ENCODE results near the gene ITPR3.

GRCh38 chr6:33583591-33584155, 37.4 kb upstream of the ITPR3 start:
- TF ChIP-seq CTCF (IDR thresholded peaks at IDR 0.05) (no peak), POLR2A (IDR thresholded peaks at IDR 0.05) (no peak)

All from prostate gland (tissue), 2 donors.